NOMO-1 treated with DMSO at 0.1 percent for 48 hours (cell line): Measurements from ENCODE around the gene ATPAF1.
"Not testable (repeated sequence)": the region's sequence is repeated elsewhere in the genome, so short reads cannot be mapped to it uniquely, and the experiment has no call there.

ENCODE experiments used
- DNase-seq: peaks from one replicate; lab custom pipeline; 2025; ENCODE audit not compliant: unreplicated experiment; lab: John Stamatoyannopoulos, UW

ATPAF1 gene

DNA sequence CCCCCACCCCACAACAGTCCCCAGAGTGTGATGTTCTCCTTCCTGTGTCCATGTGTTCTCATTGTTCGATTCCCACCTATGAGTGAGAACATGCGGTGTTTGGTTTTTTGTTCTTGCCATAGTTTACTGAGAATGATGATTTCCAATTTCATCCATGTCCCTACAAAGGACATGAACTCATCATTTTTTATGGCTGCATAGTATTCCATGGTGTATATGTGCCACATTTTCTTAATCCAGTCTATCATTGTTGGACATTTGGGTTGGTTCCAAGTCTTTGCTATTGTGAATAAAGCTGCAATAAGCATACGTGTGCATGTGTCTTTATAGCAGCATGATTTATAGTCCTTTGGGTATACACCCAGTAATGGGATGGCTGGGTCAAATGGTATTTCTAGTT is 17.0 kb downstream of the ATPAF1 start:
- DNase-seq = not testable (repeated sequence)

DNA sequence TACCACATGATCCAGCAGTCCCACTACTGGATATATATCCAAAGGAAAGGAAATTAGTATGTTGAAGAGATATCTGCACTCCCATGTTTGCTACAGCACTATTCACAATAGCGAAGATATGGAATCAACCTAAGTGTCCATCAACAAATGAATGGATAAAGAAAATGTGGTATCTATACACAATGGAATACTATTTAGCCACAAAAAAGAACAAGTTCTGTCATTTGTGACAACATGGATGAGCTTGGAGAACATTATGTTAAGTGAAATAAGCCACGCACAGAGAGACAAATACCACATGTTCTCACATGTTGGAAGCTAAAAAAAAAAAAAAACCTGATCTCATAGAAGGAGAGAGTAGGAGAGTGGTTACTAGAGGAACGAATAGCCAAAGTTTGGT is 17.7 kb downstream of the ATPAF1 start:
- no peak for DNase-seq

DNA sequence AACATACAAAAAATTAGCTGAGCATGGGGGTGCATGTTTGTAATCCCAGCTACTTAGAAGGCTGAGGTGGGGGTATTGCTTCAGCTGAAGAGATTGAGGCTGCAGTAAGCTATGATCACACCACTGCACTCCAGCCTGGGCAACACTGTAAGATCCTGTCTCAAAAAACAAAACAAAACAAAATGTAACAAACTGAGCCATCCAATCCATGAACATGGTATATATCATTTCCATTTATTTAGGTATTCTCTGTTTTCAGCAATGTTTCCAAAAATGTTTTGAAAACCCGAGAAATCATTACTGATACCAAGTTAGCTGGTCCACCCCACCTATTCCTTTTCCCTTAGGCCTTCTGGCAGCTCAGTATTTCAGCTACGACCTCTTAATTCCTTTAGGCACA is 18.4 kb downstream of the ATPAF1 start:
- no peak for DNase-seq

DNA sequence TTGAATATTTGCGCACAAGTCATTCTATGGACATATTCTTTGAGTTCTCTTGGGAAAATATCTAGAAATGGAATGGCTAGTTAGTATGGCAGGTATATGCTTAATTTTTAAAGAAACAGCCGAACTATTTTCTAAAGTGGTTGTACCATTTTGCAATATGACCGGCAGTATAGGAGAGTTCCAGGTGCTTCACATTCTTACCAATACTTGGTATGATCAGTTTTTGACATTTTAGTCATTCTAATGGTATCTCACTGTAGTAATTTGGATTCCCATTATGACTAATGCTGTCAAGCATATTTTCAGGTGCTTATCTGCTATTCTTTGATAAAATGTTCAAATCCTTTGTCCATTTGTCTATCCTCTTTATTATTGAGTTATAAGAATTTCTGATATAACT is 20.6 kb downstream of the ATPAF1 start:
- no peak for DNase-seq

DNA sequence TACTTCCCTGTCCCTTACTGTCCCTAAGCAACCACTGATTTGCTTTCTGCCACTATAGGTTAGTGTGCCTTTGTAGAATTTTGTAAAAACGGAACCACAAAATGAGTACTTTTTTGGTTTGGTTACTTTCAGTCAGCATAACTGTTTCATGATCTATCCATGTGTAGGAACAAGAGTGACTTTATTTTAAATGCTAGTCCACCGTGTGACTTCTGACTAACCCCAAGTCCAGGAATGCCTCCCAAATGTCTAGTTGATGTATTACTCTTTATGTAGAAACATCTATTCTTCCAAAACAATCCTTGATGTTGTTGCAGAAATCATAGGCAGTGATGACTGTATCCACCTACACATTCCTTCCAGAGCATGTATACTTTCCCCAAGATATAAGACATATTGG is 21.3 kb downstream of the ATPAF1 start:
- DNase-seq = no peak

DNA sequence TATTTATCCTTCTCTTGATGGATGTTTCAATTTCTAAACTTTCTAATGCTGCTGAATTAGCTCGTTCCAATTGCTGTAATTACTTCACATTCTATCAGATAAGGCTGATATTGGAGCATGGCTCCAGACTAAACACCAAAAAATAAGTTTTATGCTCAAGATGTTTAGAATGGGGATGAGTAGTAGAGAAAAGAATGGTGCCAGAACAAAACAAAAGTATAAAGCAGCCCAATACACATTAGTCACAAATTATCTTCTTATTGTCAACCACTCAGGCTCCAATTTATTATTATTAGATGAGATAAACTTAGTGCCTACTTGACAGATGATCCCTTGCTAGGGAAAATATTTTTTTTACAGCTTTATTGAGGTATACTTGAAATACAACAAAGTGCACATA is 21.8 kb downstream of the ATPAF1 start:
- no peak for DNase-seq

DNA sequence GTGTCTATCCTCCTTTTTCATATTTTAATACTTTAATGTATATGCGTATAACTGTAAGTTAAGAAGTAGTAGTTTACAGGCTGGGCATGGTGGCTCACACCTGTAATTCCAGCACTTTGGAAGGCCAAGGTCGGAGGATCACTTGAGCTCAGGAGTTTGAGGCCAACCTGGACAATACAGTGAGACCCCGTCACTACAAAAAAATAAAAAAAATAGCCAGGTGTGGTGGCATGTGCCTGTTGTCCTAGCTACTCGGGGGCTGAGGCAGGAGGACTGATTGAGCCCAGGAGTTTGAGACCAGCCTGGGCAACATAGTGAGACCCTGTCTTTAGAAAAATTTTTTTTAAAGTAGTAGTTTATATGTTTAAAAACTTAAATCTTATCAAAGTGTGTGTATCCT is 22.3 kb downstream of the ATPAF1 start:
- DNase-seq = no peak

DNA sequence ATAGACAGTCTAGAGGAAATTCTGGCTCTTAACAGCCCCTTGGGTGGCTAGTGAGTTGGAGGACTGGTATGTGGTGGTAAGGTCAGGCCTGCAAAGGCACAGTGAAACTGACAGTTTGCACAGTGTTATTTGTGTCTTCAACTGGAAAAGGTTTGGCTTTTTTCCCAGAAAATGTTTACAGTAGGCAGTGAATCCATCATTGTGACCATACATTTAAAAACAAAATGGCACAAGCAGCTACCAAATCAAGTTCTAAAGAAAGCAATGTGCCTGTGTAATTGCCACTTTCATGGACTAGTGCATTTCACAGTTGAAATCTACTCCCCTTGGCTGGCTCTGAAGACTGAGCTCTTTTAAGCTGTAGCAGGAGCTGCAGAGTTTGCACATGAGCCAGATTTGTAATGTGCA is 24.8 kb downstream of the ATPAF1 start:
- no peak for DNase-seq

DNA sequence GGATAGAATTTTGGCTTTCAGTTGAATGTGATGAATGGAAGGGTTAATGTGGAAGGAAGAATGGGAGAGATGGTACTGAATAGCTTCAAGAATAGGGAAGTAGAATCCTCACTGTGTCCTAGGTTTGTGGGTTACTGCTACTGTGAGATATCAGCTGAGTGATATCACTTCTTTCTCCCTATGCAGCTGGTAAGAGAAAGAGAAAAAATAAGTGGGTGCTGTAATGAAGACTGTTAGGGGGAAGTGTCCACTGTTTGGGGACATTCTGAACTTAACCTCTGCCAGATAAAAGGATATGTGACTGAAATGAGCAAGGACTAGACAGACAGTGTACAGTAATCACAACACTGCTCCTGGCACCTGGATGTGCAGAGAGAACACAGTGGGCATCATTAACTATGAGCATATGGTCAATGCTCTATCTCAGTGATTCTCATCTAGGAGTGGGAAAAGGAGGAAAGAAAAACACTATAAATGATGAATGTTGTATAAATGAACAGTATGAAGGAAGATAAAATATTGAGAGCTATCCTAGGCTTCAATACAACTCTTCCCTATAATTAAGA is 26.0 kb downstream of the ATPAF1 start:
- DNase-seq = no peak

DNA sequence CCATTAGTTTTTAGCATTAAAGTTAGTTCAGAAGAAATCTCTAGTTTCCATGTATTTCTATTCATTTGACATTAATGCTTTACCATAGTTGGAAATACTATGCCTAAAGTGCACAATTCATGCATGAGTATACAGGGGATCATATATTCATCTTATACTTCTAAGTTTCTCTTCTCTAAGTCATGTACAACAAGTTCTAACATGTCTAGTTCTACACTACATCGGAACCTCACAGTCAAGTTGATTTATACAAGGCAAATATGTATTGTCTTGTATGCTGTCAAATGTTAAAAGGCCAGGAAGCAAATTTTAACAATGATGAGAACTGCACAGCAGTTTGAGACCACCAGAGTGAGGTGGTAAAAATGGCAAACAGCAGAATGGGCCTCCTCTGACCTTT is 28.6 kb downstream of the ATPAF1 start:
- no peak for DNase-seq

DNA sequence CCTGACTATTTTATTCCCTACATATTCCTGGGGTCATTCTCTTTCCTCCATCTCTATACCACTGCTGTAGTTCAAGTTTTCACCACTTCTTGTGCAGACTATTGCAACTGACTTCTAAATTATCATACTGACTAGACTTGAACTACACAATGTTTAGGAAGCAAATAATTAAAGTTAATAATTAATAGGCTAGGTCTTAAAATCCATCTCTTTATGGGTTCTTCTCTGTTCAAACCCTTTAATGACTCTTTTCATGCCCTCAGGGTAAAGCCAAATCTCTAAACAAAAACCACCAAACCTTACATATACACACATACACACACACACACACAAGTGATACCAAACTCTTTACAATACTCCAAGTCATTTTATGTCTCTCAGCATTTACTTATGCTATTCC is 29.2 kb downstream of the ATPAF1 start:
- no peak for DNase-seq

DNA sequence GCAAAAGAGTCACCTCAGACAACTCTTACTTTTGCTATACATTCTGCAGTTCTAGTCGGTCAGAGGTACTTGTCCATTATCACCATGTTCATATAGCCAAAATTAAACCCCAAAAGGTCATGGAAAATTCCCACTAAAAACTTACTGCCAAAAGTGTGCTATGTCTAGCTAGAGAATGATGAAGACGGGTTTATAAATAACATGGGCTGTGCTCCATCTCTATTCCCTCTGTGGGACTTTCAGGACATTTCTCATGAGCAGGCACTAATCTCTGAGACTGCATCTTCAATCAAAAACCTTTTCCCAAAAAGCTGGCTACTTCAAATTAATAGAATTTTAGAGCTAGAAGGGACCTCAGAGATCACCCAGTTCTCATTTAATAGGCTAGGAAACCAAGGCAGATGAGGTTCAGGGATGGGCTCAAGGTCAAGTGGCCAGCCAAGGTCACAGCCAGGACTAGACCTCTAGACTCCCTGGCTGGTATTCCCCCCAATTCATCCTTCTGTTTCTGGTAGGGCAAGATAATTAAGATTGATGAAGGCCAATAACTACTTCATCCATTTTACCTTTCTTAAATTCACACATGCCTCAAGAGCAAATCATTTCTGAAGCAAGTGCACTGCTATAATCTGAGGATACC is 30.6 kb downstream of the ATPAF1 start:
- DNase-seq = no peak

DNA sequence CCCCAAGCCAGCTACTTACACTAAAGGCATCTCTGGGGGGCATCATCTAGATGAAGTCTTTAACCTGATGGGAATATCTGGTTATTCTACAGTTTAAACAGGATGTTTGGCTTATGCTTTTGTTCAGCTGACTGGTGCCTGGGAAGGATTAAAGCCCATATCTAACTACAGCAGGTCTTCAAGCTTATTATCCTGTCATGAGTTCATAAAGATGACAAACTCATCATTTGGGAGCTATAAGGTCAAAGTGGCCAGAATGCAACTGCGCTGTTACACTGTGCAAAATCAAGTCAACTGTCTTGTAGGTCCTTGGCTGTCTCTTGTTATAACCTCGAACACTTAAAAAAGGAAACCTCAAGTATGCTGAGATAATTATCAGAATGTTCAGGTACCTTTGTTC is 33.0 kb downstream of the ATPAF1 start:
- DNase-seq = no peak

DNA sequence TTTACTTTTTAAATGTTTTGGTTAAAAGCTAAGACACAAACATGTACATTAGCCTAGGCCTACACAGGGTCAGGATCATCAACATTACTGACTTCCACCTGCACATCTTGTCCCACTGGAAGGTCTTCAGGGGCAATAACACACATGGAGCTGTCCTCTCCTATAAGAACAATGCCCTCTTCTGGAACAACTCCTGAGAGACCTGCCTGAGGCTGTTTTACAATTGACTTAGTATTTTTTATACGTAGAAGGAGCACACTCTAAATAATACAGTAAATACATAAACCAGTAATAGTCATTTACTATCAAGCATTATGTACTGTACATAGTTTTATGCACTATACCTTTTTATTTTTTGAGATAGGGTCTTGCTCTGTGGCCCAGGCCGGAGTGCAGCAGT is 37.4 kb downstream of the ATPAF1 start:
- DNase-seq = no peak

DNA sequence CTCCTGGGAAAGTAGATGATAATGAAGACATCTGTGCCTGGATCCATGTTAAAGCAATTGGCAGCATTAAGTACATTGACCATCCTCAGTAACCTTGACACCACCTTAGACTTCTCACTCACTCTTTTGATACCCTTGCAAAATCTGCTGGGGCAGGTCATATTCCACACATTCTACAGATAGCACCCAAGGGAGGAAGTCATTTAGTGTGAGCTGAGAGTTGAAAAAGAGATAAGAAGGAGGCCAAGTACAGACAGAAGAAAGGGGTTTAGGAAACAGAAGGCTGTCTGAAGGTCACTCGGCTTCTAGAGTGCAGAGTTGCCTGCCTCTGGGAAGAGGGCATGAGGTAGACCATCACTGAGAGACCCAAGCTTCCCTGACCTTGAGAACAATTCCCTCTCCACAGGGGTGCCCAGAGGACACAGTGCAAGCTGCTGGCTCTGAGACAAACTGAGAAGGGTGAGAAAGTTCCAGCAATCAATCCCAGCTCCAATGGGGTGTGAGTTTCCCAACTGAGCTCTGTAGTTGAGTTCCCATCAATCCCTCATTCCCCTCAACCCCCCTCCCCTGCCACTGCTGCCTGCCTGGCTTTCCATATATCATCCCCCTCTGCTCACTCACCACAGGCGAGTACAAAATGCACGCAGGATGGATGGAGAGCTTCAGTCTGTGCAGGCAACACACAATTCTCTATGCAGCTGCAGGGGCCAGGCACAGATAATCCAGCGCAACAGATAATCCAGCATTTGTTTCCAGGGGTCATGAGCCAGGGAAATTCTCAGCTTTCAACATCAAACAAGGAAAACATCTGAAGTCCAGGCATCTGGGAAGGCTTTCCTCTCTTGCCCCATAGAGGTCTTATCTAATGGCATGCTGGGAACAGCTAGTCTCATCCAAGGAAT is 44.2 kb downstream of the ATPAF1 start:
- DNase-seq = no peak

DNA sequence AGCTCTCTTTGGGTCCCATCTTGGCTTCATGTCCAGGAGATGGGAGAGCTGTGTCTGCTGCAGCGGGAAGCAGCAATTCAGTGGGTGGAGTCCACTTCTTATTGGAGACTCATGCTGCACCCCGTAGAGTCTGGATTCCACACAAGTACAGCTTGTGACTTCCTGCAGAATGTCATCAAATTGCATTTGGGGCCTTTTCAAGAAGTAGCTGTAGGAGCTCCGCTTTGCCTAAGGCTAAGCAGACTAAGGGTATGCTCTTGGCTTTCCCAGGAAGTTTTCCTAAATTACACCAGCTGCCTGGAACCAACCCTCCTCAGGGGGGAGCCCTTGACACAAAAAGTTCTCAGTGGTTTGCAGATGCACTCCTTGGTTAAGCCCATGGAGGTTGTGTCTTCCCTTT is 45.8 kb downstream of the ATPAF1 start:
- no peak for DNase-seq

DNA sequence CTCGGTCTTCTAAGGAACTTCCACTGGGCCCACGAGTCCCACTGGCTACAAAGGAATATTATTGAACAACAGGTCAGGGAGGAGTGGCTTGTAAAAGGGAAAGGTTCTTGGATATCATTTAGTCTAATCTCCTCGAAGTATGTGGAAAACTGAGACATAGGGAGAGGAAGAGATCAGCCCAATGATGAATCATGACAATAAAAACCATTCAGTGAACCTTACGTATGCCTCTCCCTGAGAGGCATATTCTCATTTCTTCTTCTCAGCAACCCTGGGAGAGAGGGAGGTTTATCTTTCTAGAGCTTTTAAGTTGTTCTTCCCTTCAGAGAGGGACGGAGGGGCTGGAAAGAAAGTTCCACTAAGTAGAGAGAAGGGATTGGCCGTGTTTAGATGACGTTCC is 46.2 kb downstream of the ATPAF1 start:
- no peak for DNase-seq

DNA sequence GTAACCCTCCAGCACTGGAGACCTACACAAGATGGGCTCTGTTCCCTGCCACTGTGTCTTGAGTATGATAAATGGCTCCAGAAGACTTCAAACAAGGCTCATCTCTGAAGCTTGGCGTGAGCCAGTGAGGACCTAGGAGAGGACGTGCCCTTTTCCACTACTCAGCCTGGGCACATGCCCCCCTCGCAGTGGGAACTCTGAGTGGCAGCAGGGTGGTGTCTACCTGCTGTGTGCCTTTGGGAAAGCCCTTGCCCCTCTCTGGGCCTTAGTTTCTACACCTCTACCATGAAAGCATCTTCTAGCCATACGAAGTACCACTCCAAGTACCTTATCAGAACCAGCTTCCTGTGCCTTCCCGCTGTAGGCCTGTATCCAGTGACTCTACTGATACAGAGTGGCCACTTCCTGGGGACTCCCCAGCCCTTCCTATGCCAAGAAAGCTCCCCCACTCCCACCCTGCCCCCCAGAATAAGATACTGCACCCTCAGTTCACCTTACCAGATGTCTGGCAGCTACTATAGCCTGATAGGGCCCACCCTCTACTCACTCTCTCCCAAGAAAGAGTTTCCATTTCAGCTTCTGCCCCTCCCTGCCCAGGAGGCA is 48.4 kb downstream of the ATPAF1 start:
- DNase-seq = no peak

DNA sequence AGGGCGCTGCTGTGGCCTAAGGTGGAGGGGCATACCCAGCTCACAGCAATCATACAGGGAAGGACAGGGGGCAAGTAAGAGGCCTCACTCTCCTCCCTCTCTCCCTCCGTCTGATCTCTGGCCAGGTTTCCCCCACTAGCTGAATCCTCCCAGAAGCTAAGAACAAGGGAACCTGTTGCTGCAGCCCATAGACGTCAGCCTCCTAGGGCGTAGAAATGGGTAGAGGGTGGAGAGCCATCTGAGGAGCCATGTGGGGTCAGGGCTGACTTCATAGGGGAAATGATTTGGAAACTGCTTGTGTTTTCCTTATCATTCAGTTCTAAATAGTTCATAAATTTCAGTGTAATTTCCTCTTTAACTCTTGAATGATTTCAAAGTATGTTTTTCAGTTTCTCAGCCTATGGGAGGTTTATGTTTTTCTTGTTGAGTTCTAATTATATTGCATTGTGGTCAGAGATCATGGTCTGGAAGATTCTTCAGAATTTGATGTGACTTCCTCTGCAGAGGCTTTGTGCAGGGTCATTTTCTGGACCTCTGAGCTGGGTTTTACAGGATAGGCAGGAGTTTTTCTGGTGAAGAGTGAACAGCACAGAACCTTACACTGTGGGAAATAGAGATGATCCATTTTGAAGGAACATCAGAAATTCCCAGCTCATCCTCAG is 49.3 kb downstream of the ATPAF1 start:
- DNase-seq = no peak

DNA sequence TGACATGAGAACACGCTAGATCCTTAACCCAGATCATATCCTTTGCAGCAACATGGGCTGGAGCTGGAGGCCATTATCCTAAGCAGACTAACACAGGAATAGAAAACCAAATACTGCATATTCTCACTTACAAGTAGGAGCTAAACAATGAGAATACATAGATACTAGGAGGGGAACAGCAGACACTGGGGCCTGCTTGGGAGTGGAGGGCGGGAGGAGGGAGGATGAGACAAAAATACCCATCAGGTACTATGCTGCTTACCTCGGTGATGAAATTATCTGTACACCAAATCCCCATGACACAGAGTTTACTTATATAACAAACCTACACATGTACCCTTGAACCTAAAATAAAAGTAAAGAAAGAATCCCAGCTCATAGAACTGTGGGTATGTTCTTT is 50.3 kb downstream of the ATPAF1 start:
- DNase-seq = no peak

DNA sequence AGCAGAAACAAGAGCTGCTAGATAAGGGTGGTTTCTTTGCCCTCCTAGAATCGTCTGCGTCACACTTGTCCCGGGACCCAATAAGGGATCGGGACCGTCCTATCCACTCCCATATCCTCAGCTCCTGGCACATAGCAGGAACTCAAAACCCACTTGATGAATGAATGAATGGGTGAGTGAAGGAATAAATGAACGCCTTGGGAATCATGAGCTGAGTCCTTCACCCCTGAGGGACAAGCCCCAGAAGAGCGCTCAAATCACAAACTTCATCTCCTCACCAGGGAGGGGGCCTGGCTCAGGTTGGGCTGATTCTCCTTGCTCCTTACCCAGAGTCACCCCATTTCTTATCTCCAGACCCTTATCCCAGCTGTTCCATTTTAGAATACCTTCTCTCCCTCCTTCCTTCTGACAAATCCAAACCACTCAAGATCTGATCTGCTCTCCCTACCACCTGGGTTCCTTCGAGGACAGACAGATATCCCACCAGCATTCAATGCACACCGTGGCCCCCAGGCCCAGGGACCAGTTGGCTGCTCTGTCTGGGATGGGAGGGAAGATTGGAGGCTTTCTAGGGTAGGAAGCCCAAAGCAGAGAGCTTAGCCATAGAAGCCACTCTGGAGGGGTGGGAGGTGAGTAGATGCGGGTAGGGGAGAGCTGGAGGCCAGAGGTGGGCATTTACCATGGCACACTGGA is 50.9 kb downstream of the ATPAF1 start:
- no peak for DNase-seq
